Loucy (cell line): Measurements from ENCODE around the gene BCL11B.

Experiments used
- H2AFZ ChIP-seq: fragments of 200-600 bp; sonication (generic); 2 replicates; pipeline ENCODE4 v1.6.0; 2016; ENCODE audit warnings: antibody characterized with exemption, mild to moderate bottlenecking, low read length, moderate library complexity
- H3F3A ChIP-seq: fragments of 200-600 bp; 2 replicates; pipeline ENCODE4 v1.6.0; 2016; ENCODE audit warnings: antibody characterized with exemption, low read depth, mild to moderate bottlenecking
- H3K27me3 ChIP-seq: fragments of 200-600 bp; sonication (generic); 2 replicates; pipeline ENCODE4 v1.6.1; 2014; ENCODE audit warnings: low read length, mild to moderate bottlenecking; ENCODE audit not compliant: insufficient read depth, poor library complexity, severe bottlenecking
- H3K36me3 ChIP-seq: fragments of 200-600 bp; sonication (generic); 2 replicates; pipeline ENCODE4 v1.6.1; 2016; ENCODE audit warnings: low read length; ENCODE audit not compliant: insufficient read depth
- H3K4me1 ChIP-seq: fragments of 200-600 bp; sonication (generic); 2 replicates; pipeline ENCODE4 v1.5.1; 2014; ENCODE audit warnings: low read length, mild to moderate bottlenecking; ENCODE audit not compliant: insufficient read depth, poor library complexity, severe bottlenecking
- H3K4me2 ChIP-seq: fragments of 200-600 bp; sonication (generic); 2 replicates; pipeline ENCODE4 v1.6.0; 2014; ENCODE audit warnings: antibody characterized with exemption, low read length, low read depth, mild to moderate bottlenecking; ENCODE audit not compliant: poor library complexity, severe bottlenecking
- H3K4me3 ChIP-seq: fragments of 200-600 bp; sonication (generic); 2 replicates; pipeline ENCODE4 v1.5.1; 2014; ENCODE audit warnings: low read length, mild to moderate bottlenecking, mixed read lengths; ENCODE audit not compliant: poor library complexity, severe bottlenecking
- H3K79me2 ChIP-seq: fragments of 200-600 bp; sonication (generic); 2 replicates; pipeline ENCODE4 v1.6.1; 2014; ENCODE audit warnings: low read length; ENCODE audit not compliant: insufficient read depth
- H3K9ac ChIP-seq: fragments of 200-600 bp; sonication (generic); 2 replicates; pipeline ENCODE4 v1.6.0; 2014; ENCODE audit warnings: mild to moderate bottlenecking, low read depth, low read length, moderate library complexity; ENCODE audit not compliant: poor library complexity, severe bottlenecking
- H3K9me2 ChIP-seq: fragments of 200-600 bp; sonication (generic); replicated peaks from 2 replicates; pipeline ENCODE4 v1.6.1; 2016; ENCODE audit warnings: low read depth, low read length, mixed read lengths
- H3K9me3 ChIP-seq: fragments of 200-600 bp; sonication (generic); 2 replicates; pipeline ENCODE4 v1.6.1; 2014; ENCODE audit warnings: mild to moderate bottlenecking, antibody characterized with exemption, low read length, low read depth; ENCODE audit not compliant: insufficient read depth
- H4K20me1 ChIP-seq: fragments of 200-600 bp; sonication (generic); 2 replicates; pipeline ENCODE4 v1.6.0; 2014; ENCODE audit warnings: antibody characterized with exemption, low read length, mild to moderate bottlenecking; ENCODE audit not compliant: insufficient read depth, poor library complexity, severe bottlenecking
- EZH2phosphoT487 ChIP-seq: fragments of 200-600 bp; IDR thresholded peaks from 2 replicates; pipeline ENCODE4 v1.6.1; 2018; ENCODE audit warnings: antibody characterized with exemption, mild to moderate bottlenecking, moderate library complexity, borderline replicate concordance
- TF ChIP-seq, protein P1 (sequence below): fragments of 200-600 bp; sonication (generic); conservative IDR thresholded peaks from 2 replicates; pipeline ENCODE4 v1.5.1; 2014; ENCODE audit warnings: mild to moderate bottlenecking, antibody characterized with exemption, low read length

BCL11B gene

DNA sequence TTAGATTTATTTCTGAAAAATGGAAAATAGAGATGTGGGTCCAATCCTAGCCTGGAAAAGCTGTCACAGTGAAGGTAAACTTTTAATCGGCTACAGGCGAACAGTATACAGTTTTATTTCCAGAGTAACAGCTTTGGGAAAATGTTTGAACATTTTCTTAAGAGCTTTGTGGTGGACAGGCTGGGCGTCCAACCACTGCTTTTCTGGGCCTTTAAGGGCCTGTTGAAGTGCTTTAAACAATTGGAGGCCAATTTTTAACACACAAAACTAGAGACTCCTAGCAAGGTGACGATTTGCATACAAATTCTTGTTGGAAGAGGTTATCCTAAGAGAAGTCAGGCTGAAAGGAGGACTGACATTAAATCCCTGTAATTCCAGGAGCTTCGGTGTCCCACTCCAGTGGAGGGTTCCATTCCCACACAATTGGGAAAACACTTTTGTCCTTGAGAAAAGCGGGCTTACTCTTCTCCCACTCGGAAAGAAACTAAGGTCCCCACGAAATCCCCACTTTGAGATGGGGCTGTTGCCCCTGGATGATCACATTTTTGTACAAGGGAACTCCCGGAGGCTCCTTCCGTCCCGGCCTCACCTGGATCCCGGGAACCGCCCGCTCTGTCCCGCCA, 26.9 kb downstream of the BCL11B start:
- no peak overlapping the region for H3K9ac ChIP-seq
- TF ChIP-seq, protein P1, sequence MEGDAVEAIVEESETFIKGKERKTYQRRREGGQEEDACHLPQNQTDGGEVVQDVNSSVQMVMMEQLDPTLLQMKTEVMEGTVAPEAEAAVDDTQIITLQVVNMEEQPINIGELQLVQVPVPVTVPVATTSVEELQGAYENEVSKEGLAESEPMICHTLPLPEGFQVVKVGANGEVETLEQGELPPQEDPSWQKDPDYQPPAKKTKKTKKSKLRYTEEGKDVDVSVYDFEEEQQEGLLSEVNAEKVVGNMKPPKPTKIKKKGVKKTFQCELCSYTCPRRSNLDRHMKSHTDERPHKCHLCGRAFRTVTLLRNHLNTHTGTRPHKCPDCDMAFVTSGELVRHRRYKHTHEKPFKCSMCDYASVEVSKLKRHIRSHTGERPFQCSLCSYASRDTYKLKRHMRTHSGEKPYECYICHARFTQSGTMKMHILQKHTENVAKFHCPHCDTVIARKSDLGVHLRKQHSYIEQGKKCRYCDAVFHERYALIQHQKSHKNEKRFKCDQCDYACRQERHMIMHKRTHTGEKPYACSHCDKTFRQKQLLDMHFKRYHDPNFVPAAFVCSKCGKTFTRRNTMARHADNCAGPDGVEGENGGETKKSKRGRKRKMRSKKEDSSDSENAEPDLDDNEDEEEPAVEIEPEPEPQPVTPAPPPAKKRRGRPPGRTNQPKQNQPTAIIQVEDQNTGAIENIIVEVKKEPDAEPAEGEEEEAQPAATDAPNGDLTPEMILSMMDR, result no peak
- TF ChIP-seq EZH2phosphoT487, result no peak
- H3F3A ChIP-seq, result no peaks in the 10 kb centered on the region
- H3K27me3 ChIP-seq, result no peaks in the 10 kb centered on the region
- H3K9me2 ChIP-seq, result no peaks in the 10 kb centered on the region
- H3K4me2 ChIP-seq, result no peak overlapping the region
- H3K9me3 ChIP-seq, result no peaks in the 10 kb centered on the region
- no peak overlapping the region for H2AFZ ChIP-seq
- peaks cover 47% of the 10 kb centered on the region for H3K36me3 ChIP-seq
- peaks cover 100% of the 10 kb centered on the region for H3K79me2 ChIP-seq
- H4K20me1 ChIP-seq, result peaks cover 78% of the 10 kb centered on the region
- no peaks in the 10 kb centered on the region for H3K4me1 ChIP-seq
- H3K4me3 ChIP-seq, result no peak overlapping the region

DNA sequence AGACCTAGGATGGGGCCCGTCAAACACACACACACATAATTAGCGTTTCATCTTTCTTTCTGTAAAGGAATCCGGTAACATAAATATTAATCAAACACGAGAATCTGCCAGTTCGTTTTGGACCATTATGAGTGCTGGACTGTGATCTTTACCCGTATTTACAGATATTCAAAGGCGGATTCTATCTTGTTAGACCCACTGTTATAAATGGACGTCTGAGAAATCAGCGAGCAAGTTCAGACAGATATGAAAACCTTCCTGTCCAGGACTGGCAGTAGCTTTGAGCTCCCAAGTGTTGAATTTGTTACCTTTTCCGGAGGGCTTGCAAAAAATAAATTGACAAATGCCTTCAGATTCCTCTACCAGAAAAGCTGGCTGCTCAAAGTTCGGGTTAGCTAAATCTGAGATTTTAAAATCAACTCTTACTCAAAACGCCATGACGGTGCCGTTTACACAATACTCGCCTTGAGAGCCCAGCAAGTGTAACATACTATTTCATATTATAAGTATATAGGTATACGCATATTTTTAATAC, 27.6 kb downstream of the BCL11B start:
- H3K4me3 ChIP-seq, result no peak overlapping the region
- H3K36me3 ChIP-seq, result peaks cover 48% of the 10 kb centered on the region
- peaks cover 81% of the 10 kb centered on the region for H4K20me1 ChIP-seq
- H3K4me1 ChIP-seq, result no peaks in the 10 kb centered on the region
- H3K79me2 ChIP-seq, result peaks cover 100% of the 10 kb centered on the region
- H3F3A ChIP-seq, result no peaks in the 10 kb centered on the region
- no peak for TF ChIP-seq EZH2phosphoT487
- TF ChIP-seq, protein P1, result no peak
- H3K4me2 ChIP-seq, result no peak overlapping the region
- no peak overlapping the region for H2AFZ ChIP-seq
- no peaks in the 10 kb centered on the region for H3K9me3 ChIP-seq
- H3K9ac ChIP-seq, result no peak overlapping the region
- H3K9me2 ChIP-seq, result no peaks in the 10 kb centered on the region
- no peaks in the 10 kb centered on the region for H3K27me3 ChIP-seq

DNA sequence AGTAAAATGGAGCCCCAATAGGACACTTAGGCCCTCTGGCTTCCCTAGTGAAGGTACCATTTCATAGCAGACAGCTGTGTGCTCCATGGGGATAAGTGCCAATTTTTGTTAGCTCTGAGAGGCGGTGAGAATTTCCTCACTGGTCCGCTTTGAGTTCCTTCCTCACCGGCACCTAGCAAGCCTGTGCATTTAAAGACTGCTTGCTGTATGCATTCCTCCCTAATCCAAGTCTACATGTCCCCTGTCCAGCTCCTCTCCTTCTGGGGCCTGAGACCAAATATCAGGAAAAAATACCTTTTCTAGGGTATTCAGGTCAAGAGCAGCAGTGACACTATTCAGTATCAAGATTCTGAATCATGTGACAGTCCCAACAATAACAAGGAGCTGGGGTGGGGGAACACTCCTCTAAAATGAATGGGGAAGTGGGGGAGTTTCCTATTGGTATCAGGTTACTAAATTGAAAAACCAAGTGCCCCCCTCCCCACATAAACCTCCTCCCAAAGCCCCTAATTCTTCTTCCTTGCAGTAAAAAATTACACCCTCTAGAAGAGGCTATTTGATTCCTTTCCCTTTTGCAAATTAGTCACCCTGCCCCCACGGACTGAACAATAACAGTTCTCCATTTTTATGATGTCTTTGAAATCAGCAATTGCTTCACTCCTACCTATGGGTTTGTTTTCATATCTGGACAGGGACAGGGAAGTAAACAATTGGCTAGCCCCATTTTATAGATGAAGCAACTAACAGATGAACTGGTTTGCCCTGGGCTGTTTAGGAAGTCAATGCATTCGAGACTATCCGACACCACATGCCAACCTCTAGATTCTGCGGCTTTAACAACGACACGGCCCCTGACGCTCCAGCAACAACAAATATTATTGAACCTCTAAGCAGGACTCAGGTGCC, 28.9 kb downstream of the BCL11B start:
- no peak overlapping the region for H2AFZ ChIP-seq
- no peaks in the 10 kb centered on the region for H3F3A ChIP-seq
- TF ChIP-seq, protein P1, result no peak
- no peak for TF ChIP-seq EZH2phosphoT487
- H3K4me1 ChIP-seq, result no peaks in the 10 kb centered on the region
- H3K27me3 ChIP-seq, result no peaks in the 10 kb centered on the region
- peaks cover 72% of the 10 kb centered on the region for H4K20me1 ChIP-seq
- peaks cover 100% of the 10 kb centered on the region for H3K79me2 ChIP-seq
- no peaks in the 10 kb centered on the region for H3K9me3 ChIP-seq
- H3K4me2 ChIP-seq, result no peak overlapping the region
- no peaks in the 10 kb centered on the region for H3K9me2 ChIP-seq
- H3K9ac ChIP-seq, result no peak overlapping the region
- H3K4me3 ChIP-seq, result no peak overlapping the region
- peaks cover 52% of the 10 kb centered on the region for H3K36me3 ChIP-seq
